HT-29 (cell line): Measurements from ENCODE around the gene IFNGR2. TPM values are rescaled to one million over a fixed set of nuclear protein-coding genes. Genes with fewer than 3 reads are reported as not detected.
"Not testable (repeated sequence)": the region's sequence is repeated elsewhere in the genome, so short reads cannot be mapped to it uniquely, and the experiment has no call there.

Source experiments
- DNase-seq: peaks from one replicate; pipeline ENCODE4 v3.0.0-alpha.2; 2015; ENCODE audit warnings: low spot score
- total RNA-seq: library from RNA; depleted of rRNA; stranded (reverse); fragments of >200 nt; shearing (Covaris generic); gene quantifications from 2 replicates; pipeline ENCODE4 v1.2.3, GENCODE V29; 2014

IFNGR2 gene
- total RNA-seq, 1 experiment from 2014 or later = 28.1 TPM

DNA sequence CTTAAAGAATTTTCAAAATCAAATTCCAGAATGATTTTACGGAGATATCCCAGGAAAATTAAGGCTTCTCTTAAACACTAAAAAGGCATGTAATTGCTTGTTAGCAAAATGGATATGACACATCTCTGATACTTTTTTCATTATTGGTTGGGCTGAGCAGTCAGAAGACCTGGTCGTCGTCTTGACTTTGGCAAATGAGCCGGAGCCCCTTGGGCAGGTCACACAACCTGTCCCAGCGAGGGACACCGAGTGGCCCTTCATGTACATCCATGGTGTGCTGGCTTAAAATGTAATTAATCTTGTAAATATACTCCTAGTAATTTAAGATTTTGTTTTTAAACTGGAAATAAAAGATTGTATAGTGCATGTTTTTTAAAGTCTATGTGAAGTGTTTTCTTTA, 33.9 kb downstream of the IFNGR2 start:
- no peak for DNase-seq

DNA sequence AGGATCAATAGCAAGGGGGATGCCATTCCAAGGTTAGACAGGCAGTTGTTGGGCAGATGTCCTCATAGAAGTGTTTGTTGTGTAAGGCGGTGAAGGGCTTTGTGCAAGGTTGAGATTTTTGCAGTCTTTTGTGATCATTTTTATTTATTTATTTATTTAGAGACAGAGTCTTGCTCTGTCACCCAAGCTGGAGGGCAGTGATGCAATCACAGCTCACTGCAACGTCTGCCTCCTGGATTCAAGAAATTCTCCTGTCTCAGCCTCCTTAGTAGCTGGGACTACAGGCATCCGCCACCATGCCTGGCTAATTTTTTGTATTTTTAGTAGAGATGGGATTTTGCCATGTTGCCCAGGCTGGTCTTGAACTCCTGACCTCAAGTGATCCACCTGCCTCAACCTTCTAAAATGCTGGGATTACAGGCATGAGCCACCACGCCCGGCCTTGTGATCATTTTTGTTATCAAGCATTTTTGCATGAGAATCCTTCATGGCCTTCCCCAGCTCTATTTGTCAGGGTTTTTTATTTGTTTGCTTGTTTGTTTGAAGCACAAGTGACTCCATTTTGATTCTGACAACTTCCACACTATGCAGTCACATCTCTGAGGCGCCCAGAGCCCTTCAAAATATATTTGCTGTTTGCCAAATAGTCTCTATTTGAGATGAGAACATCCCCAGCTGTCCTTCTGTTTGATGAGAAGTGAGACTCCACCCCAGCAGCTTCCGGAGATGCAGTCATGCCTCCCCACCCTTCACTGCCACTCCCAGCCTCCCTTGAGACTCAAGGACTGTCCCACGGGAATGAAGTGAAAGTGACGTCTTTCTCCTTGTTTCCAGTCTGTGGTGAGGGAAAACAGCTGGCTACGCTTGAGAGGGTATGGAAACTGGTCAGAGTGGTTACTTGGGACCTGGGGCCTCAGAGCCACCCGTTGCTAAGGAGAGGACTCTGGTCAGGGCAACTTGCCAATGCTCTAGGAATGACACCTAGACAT, 38.6 kb downstream of the IFNGR2 start:
- peak; percentile 59 for DNase-seq

DNA sequence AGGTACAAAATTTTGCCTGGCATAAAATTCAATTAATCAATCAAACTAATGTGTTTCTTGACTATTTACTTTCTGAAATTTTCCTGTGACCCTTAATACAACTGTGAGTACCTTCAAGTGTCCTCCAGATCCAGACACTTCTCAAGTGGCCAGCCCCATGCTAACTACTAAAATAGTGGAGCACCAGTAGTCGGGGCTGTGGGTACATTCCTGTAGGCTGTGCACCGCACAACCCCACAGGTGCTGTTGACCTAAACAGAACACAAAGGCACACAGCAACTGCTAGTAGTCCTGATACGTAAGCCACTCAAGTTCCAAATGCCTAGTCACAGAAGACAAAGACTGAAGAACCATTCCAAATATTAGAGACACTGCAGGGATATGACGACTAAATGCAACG, 40.0 kb downstream of the IFNGR2 start:
- DNase-seq = no peak

DNA sequence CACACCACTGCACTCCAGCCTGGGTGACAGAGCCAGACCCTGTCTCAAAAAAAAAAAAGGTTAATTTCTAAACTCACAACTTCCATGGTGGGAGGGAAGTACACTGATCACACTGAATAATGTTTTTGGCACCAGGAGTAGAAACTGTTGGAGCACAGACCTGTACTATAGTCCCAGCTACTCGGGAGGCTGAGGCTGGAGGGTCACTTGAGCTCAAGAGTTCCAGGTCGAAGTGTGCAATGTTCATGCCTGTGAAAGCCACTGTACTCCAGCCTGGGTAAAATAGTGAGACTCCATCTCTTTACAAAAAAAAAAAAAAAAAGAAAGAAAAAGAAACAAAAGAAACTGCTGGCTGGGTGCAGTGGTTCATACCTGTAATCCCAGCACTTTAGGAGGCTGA, 41.3 kb downstream of the IFNGR2 start:
- DNase-seq = no peak

DNA sequence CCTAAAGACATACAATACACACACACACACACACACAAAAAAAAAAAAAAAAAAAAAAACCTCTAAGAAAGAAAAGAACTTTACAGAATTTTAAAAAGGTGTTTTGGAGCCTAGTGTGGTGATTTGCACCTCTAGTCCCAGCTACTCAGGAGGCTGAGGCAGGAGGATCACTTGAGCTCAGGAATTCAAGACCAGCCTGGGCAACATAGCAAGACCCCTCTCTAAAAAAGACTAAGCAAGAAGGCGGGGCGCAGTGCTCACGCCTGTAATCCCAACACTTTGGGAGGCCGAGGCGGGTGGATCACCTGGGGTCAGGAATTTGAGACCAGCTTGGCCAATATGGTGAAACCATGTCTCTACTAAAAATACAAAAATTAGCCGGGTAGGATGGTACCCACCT, 43.4 kb downstream of the IFNGR2 start:
- not testable (repeated sequence) for DNase-seq

DNA sequence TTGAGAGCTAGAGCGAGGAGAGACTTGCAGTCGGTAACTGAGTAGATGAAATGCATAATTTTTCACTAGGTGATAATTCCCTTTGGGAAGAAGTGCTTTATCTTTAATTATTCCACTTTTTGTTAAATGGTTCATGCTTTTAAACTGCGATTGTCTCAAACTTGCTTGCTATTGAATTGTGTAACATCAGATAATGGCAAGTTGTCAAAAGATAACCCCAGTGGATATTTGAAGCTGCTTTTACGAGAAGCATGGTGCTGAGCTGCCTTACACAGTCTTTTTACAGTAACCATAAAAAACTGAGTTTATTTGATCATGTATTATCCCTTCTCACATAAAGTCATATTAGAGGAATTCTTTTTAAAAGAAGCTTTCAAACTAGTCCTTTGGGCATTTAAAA, 46.4 kb downstream of the IFNGR2 start:
- DNase-seq = no peak

DNA sequence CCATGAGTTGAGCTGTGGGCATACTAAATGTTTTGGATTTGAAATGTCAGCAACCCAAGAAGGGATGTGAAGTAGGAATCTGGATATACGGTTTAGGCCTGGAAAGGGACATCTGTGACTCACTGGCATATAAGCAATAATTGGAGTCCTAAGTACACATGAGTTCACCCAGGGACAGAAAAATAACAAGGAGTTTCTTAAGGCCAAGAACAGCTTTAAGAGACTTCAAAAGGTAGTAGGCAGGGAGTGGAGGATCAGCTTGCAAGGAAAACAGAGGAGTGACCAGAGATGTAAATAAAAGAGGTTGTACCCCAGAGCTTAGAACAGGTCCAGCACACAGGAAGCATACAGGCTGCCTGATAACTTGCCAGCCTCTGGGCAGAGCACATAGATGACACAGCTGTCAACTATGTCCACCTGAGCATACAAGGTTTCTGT, 48.4 kb downstream of the IFNGR2 start:
- DNase-seq = peak; percentile 13

DNA sequence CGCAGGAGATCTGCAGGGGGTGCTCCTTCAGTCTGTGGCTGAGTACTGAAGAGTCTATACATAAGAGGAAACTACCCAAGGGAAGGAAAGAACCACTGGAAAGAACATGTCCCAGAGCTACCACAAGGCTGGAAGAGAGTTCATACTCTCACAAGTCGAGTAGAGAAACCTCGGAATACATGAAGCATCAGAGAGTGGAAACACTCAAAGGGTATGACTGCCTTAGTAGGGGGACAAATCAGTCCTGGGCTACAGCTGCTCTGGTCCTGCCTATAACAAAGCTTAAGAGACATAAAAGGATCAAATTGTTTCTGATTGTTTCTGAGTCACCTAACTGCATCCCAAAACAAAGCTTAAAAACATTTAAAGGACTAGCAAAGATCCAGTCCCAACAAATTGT, 49.1 kb downstream of the IFNGR2 start:
- no peak for DNase-seq

DNA sequence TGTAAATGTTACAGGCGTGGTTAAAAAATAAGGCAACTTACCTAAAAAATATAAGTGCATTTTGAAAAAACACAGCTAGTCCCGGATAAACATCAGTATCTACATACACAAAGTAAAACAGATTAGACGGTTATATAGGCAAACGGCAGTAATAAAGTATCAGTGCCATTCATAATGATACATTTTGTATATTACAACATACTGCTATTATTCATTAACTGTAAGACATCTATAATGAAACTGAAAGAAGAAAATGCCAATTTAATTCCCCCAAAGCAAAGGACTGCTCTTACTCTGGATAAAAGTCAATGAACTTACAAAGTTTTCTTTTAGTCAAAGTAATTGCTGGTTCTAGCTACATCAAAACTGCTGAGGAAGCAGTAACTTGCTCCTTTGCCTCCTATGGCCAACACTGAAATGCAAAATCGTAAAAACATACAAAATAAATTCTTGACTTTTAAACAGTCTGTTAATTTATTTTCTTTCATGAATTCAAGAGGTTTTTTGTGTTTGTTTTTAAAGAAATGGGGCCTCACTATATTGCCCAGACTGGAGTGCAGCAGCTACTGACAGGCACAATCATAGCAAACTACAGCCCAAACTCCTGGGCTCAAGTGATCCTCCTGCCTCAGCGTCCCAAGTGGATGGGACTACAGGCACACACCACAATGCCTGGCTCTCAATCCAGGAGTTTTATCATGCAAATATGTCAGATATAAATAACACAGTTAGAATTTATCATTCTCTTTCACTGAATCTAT, 52.7 kb downstream of the IFNGR2 start:
- DNase-seq = no peak

DNA sequence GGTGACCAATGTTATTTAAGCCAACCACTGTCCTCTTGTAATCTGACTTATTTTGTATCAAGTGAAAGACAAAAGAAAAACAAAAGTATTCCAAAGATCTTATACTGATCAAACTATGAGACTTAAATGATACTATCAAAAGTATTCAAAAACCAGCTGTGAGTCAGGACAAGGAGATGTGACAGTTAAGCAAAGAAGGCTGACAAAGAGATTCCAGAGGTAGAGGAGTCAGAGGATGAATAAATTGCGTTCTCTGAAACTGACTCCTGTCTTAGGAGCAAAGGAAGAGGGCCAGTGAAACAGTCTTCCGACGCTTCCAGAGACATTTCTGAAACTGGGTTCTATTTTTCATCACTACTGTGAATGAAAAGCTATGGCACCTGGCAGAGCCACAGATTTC, 55.6 kb downstream of the IFNGR2 start:
- DNase-seq = no peak

DNA sequence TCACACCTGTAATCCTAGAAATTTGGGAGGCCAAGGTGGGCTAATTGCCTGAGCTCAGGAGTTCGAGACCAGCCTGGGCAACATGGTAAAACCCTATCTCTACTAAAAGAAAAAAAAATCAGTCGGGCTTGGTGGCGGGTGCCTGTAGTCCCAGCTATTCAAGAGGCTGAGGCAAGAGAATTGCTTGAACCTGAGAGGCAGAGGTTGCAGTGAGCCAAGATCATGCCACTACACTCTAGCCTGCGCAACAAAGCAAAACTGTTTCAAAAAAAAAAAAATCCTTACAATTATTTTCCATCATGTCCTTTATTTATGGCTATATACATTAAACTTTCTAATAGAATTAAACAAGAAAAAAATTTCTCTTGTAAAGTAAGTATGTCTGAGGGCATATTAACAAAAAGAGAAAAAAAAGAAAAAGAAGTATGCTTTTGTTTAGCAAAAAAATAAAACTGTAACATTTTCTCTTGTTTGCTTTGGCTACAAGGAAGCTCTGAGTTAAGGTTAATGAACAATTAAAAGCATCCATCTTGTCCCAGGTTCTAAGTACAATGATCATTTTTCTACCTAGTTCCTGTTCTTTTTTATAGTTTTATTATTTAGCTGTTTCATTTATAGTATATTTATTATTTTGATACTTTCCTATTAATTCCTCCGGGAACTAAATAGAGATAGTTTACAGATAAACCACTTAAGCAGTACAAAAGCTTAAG, 58.5 kb downstream of the IFNGR2 start:
- no peak for DNase-seq

DNA sequence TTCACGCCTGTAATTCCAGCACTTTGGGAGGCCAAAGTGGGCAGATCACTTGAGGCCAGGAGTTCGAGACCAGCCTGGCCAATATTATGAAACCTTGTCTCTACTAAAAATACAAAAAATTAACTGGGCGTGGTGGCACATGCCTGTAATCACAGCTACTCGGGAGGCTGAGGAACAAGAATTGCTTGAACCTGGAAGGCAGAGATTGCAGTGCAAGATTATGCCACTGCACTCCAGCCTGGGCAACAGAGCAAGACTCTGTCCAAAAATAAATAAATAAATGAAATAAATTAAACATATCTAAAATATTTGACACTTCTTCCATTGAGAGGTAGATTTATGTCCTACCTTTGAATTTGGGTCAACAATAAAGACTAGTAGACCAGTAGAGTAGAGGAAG, 66.0 kb downstream of the IFNGR2 start:
- not testable (repeated sequence) for DNase-seq

DNA sequence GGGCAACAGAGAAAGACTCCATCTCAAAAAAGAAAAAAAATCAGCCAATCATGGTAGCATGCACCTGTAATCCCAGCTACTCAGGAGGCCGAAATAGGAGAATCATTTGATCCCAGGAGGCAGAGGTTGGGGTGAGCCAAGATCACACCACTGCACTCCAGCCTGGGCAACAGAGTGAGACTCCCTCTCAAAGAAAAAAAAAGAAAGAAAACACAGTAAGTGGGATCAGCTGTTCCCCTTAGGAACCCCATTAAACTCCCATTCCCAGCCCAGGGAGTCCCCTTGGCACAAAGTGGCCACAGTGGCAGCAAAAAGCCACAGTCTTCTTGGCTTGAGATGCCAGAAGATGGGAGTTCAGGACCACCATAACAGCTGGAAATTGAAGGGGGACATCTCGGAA, 67.5 kb downstream of the IFNGR2 start:
- DNase-seq = no peak

DNA sequence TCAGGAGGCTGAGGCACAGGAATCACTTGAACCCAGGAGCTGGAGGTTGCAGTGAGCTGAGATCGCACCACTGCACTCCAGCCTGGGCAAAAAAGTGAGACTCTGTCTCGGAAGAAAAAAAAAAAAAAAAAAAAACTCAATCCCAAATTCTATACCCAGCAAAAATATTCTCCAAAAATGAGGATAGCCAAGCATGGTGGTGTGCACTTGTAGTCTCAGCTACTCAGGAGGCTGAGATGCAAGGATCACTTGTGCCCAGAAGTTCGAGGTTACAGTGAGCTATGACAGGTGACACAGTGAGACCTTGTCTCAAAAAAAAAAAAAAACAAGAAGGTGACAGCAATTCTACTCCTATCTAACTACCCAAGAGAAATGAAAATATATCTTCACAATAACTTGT, 70.1 kb downstream of the IFNGR2 start:
- no peak for DNase-seq

DNA sequence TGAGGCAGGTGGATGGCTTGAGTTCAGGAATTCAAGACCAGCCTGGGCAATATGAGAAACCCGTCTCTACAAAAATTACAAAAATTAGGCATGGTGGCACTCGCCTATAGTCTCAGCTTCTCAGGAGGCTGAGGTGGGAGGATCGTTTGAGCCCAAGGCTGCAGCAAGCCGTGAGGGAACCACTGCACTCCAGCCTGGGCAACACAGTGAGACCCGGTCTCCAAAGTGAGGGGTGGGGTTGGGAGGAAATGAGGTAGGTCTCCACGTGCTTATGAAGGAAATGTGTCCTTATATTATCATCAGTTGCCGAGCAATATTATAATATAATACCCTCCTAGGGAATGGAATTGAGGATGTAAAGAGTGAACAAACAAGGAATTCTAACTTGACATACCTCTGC, 73.9 kb downstream of the IFNGR2 start:
- no peak for DNase-seq

DNA sequence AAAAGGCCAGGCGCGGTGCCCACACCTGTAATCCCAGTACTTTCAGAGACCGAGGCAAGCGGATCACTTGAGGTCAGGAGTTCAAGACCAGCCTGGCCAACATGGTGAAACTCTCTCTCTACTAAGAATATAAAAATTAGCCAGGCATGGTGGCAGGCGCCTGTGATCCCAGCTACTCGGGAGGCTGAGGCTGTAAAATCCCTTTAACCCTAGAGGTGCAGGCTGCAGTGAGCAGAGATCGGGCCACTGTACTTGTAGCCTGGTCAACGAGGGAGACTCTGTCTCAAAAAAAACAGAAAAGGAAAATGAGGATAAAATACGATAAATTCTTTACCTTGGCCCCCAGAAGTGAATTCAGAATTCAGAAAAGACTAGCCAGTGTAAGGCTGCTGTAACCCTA, 75.0 kb downstream of the IFNGR2 start:
- no peak for DNase-seq

DNA sequence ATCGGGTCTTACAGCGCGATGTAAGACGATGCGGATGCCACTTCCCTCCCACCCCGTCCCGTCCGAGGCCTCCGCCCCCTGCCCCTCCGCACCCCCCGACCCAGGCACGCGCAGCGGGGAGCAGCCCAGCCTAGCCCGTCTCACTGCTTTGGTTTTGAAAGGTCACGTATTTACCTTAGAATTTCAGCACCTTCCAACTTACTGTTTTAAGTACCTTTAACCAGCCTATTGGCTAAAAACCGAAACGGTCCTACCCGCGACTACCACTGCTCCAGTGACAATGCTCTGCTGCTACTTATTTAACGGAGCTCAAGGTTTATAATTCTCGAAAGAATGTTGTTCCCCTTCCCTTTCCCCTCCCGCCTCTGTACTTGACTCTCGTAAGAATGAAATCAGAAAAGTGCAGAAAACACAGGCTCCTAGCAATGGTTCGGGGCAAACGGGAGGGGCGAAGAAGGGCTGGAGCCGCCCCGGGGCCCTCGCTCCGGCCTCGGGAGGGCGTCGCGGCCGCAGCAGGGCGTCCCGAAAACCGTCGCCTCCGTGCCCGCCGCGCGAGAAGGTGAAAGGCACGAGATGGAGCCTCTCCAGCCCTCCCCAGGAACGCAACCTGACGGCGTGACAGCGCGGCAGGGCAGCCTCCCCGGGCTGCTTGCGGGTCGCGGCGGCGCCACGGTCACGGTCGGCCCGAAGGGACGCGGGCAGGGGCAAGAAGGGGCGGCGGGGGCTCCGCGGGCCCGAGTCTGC, 75.9 kb downstream of the IFNGR2 start:
- DNase-seq = peak; percentile 30

DNA sequence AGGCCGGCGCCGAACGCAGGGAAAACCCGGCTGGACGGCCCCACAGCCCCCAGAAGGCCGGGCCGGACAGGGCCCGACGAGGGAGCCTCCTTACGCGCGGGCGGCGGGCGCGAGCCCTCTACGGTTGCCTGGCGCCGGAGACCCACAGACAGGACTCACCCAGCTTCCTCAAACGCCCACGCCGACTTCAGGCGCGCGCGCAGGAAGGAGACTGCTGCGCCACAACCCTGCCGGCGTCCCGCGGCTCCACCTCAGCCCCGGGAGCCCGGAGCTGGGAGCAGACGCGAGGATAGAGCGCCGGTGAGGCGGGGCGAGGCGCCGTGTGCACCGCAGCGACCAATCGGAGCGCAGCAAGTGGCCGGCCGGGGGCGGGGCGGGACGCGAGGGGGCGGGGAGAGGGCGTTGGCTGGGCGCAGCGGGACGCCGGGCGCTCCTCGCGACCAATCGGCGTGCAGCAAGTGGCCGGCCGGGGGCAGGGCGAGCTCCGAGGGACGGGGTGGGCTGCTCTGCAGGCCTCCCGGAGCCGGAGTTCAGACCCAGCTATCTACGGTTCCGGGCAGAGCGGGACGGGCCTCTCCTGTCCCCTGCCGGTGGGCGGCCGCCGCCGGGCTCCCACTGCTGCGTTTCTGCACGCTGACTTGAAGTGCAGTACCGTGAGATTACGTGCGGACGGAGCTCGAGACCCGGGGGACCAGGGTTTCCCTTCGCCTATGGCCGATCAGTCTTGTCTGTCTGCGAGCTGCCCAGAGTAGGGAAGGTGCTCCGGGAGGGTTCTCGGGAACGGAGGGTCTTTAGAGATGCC, 76.7 kb downstream of the IFNGR2 start, which contains the start of gene TMEM50B:
Gene TMEM50B, minus strand, starts transcription at position 296 of the 802 bp plus-strand sequence. CDS start 11,089 bp downstream, outside the sequence.
- peak; percentile 86 for DNase-seq

DNA sequence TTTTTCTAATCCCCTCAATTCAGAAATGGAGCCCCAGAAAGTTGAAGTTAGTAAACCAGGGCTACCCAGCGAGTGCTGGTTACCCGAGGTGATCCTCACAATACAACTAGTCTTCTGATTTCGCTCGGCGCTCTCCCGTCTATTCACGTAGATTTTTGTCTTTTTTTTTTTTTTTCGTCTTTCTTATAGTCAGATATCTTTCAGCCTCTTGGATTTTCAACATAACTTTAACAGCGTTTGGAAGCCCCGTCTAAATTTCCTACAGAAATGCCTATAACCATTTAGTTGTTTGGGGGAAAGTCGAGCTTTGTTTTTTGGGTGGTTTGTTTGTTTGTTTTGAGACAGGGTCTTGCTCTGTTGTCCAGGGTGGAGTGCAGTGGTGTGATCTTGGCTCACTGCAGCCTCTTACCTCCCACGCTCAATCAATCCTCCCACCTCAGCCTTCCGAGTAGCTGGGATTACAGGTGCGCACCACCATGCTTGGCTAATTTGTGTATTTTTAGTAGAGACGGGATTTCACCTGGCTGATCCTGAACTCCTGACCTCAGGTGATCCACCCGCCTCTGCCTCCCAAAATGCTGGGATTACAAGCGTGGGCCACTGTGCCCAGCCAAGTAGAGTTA, 77.4 kb downstream of the IFNGR2 start:
- DNase-seq = no peak
